ENCODE results near the gene TRIM8.

The TRIM8 gene

DNA sequence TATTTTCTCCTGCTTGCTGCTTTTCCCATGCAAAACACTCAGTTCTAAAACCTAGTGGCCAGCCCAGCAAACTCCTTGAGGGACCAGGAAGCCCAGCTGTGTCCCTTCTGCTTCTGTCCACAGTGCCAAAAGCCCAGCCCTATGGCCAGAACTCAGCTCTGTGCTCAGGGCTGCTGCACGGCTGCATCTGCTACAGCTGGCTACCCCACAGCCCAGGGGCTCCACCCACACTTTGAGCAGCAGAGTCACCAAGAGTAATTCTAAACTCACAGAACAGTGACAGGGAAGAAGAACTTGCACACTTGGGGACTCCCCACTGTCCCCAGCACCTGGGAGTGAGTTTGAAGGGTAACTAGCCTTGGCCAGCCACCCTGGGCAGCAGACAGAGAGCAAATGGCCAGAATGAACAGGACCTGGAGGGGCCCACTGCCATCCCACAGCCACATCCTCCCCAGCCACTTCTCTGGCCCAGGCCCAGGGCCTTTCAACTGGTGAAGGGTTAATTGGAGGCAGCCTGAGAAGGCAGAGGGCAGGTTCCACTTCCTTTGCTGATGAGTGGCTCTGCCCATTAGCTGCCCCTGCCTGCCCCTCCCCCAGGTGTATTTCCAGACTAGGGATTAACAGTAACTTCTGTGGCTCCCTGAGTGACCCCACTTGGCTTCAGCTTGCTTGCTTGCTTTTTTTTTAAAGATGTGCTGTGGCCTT is 28.1 kb upstream of the TRIM8 start:
- no peak for DNase-seq

DNA sequence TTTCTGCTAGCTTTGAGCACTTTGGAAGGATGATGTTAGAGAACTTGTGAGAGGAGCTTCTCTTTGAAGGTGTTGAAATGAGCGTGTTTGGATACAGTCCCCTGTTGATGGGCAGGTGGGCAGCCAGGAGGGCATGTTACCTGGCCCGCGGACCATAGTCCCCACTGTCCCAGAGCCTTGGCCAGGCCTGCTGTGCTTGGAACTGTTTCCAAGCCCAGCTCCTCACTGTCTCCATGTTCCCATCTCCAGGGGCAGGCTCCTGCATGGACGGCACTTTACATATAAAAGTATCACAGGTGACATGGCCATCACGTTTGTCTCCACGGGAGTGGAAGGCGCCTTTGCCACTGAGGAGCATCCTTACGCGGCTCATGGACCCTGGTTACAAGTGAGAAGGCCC is 27.2 kb upstream of the TRIM8 start:
- no peak for DNase-seq

DNA sequence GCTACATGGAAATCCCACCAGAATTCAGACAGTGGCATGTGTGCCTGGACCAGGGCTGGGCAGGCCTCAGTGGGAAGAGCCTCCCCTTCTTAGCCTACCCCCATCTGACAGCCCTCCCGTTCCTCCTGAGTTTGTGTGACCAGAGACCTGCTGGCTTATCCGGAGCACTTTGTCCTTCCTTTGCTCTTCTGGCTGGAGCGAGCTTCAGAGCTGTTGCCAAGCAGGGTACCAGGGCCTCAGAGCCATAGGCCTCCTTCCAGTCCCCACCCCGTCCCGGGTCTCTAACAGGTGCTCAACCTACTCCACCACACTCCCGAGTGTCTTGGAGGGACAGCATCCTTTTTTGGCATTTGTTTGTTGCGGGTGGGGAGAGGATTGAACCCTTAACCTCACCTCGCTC is 26.5 kb upstream of the TRIM8 start:
- no peak for DNase-seq

DNA sequence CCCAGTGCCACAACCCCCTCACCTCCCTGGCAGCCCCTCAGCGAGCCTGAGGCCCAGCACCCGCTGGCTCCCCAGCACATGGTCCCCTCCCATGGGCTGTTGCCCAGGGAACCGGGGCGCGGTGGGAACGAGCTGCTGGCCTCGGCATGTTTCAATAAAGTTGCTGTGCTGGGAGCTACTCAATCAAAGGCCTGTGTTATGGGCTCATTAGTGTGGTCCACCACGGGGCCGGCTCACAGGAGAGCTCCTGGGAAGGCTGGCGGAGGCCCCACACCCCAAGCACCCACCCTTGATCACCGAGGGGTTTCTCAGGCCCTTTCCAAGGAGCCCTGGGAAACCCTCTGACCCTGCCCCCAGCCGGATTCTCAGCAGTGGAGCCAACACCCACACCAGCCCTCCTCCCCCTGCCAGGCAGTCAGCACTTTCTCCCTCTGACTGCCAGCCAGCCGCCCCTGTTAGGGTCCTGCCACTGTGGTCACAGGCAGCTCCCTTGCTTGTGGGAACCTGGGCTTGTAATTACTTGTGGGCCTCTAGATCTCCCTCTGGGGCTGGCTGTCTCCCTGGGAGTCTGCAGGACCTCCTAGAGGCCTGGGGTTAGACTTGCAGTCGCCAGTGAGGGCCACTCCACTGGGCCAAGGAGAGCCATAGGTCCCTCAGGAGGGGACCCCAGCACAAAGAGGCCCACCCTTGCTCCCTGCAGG is 24.8 kb upstream of the TRIM8 start:
- no peak for DNase-seq

DNA sequence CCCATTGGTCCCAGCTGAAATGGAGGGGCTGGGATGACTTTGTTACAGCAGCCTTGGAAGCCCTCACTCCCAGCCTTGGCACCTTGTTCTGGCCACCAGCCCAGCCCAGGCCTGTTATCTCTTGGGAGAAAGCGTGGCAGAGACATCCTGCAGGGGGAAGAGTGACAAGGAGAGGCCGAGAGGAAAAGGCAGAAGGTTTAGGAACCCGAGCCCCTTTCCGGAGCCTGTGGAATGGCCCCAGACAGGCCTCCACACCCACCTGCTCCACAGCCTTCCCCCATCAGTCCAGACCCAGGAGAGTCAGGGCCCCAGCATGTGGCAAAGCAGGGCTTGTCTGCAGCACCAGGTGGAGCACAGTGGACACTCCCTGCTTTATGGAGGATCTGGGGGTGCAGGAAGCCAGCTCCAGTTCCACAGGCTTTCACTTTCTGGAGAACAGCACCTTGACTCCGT is 24.1 kb upstream of the TRIM8 start:
- DNase-seq = no peak

DNA sequence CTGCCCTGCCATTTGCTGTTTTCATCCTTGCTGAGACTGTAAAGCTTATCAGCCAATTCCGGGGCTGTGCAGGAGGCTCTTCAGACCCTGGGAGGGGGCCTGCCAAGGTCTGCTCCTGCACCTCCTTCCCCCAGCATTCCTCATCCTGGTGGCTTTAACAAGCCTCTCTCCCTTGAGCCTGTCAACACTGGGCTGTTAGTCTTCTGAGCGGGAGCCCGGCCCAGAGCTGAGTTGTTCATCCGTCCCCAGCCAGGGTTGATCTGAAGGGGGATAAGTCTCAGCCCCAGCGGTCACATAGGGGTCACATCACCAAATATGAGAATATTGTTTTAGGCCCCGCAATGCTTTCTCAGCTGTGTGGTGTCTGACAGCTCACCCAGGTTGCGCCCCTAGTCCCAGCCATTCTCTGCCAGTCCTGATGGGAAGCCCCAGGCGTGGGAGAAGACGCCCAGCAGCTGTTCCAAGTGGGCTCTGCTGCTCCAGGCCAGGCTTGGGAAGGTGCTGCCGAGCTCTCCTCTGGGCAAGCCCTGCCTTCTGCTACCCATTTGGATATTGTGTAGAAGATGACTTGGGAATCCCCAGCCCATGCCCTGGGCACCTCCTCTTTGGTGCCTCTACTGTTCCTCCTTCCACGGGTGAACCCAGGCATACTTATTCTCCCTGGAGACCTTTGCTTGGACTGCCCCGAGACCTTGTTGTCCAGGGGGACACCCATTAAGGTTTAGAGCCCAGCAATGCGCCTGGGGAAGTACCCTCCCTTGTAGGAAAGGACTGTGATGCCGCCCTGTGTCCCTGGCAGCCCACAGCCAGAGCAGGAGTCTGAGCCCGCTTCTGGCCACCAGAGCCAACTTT is 23.5 kb upstream of the TRIM8 start:
- DNase-seq = no peak

DNA sequence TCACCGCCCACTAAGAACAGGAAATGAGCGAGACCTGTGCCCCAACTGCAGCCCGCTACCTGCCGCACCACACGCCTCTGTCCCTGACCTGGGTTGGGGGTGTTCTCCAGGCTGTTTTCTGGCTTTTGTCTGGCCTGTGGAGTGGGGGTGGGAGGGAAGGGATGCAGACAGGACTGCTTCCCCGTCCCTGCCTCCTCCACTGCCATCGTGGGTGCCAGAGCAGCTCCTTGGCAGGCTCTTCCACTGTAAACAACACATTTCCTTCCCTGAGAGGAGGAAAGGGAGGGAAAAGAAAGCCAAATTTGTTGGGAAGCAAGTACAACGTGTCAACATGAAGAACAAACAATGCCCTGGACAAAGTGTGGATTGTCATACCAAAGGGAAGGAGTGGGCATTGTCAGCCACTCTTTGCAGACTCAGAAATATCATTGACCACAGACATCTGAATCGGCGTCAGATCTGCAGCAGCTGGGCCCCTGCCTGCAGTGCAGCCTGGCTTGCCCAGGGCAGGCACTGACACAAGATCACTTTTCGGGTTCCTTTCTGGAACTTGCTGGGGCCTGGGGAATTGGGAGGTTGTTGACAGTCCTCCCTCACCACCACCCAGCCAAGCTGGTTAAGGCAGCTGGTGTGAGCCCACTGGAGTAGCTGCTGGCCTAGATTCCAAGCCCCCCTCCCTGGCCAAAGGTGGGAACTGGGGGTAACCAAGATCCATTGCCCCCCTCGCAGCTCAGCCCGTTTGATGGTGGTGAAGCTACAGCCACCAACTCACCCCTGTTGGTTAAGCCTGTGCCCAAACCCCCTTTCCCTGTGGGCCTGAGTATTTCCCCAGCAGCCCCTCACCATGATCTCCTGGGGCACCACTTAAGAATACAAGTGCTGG is 22.6 kb upstream of the TRIM8 start:
- no peak for DNase-seq

DNA sequence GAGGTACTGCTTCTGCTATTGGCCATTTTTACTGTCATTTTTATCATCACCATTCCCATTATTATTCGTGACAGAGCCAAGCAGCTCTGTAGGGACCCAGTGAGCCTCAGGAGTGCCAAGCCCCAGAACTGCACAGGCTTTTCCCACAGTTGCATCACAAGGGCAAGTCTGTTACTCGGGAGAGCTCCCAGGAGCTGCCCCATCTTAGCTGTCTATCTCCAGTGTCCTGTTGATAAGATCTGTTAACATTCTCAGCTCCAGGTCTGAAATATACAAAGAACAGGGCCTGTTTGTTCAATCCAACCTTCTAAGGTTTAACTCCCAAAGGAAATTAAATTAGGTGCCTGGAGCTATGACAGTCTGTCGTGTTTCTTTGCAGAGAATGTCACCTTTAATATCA is 20.2 kb upstream of the TRIM8 start:
- no peak for DNase-seq

DNA sequence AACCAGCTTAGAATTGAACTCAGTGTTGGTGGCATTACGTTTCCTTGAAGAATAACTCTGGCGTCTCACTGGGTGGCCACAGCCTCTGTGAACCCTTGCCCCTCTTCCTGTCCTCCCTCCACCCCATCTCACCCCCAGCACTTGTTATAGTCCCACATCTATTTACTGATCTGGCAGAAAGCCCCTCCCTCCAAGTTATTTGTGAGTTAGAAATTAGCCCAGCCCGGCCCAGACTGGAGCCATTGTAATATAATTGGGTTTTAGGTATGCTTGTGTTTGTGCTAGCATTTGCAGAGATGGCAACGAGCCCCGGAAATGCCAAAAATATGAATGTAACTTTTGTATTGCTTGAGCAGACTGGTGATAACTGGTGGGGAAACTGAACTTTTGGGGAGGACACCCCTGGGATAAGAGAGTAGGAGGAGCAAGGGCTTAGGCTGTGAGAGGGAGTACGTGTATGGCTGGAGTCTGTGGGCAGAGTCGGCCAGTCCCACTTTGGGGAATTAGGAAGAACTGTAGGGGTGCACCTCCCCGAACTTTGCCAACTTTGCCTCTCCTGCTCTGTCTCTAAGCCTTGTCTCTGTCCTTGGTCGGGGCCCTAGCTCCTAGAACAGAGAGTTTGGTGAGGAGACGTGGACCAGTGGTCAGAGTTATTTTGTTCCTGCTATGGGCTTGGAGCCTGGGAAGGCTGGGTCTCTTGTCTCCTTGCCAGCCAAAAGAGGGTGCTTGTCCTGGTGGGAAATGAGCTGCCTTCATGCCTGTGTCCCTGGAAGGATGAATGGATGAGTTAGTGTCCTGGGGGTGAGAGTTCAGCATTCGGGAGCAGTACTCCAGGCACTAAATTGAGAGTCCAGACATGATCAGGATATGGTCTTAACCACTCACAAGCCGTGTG is 19.3 kb upstream of the TRIM8 start:
- no peak for DNase-seq

DNA sequence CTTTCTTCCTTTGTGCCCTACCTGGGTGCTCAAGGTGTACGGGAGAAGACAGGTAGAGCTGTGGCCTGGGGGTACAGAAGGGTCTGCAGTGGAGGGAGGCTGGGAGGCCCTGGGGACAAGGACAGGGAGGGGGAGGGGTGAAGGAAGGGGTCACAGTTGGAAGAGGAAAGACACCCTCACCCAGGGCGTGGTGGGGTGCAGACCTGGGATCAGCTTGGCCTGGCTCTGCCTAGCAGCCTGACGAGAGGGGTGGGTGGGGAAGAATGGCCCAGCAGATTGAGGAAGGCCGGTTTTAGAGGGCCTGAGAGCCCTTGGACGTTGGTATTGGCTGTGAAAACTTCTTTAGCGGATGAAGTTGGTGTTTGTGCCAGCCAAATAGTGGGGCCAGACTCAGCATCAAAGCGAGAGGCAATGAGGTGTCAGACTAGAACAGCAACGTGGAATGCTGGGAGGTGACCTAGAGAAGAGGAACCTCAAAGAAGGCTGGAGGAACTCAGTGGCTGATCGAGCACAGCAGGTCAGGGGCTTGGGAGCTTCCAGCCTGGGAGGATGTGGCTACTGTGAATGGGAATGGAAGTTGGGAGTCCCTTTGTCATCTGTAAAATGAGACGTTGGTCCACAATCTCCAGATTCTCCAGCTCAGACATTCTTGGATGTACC is 18.1 kb upstream of the TRIM8 start:
- no peak for DNase-seq

DNA sequence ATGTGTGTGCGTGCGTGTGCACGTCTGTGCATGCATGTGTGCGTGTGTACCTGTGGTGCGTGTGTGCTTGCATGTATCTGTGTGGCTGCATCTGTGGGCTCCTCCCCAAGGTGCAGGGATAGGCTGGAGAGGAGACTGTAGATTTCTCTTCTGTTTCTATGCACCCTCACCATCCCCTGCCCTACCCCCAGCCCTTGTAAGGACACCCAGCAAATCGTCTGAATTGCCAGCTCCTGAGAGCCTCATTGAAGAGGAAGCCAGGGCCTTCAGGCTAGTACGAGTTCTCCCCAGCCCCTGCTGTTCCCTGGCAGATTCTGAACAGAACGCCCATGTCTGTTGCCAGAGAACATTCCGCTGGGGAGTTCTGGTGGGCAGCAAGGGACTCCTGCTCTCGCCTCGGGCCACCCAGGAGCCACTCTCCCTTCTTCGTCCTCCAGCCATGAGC is 17.0 kb upstream of the TRIM8 start:
- no peak for DNase-seq

DNA sequence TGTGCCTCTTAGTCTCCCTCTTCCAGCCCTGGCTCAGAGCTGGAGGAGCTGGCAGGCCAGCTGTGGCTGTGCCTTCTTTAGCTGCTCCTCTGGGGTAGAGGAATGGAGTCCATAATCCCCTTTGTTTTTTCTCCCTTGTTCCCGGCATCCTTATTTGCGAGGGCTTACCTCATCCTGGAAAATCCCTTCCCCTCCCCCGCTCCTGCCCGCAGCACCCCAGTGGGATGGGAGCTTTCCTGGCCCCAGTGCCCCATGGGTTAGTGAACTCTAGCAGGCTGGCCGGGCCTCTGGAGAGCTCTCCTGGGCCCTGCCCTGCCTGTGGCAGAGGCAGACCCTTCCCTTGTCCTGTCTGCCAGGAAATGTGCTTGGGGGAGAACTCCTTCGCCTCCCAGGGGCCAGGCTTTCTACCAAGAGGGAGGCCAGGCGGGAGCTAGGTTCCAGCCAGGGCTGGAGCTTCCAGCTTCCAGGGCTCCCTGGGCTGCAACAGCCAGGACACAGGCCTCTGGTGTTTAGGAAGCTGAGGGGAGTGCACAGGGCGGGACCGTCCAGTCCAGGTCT is 16.5 kb upstream of the TRIM8 start:
- no peak for DNase-seq

DNA sequence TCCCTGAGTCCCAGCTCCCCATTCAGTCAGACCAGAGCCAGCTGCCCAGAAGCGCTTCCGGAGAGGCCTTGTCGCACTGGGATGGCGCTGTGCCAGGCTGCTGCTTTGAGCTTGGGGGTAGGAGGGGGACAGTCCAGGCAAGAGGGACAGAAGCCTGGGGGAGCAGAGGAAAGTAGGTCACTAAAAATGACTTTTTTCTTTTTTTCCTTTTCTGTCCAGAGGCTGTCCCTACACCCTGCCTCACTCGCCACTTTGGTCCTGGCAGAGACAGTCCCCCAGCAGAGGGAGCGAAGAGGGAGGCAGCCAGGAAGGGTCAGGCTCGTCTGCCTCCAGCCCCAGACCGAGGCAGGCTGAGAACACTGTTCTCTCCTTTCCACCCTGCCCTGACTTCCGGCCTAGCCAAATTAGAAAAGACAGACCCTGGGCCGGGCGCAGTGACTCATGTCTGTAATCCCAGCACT is 15.8 kb upstream of the TRIM8 start:
- no peak for DNase-seq

DNA sequence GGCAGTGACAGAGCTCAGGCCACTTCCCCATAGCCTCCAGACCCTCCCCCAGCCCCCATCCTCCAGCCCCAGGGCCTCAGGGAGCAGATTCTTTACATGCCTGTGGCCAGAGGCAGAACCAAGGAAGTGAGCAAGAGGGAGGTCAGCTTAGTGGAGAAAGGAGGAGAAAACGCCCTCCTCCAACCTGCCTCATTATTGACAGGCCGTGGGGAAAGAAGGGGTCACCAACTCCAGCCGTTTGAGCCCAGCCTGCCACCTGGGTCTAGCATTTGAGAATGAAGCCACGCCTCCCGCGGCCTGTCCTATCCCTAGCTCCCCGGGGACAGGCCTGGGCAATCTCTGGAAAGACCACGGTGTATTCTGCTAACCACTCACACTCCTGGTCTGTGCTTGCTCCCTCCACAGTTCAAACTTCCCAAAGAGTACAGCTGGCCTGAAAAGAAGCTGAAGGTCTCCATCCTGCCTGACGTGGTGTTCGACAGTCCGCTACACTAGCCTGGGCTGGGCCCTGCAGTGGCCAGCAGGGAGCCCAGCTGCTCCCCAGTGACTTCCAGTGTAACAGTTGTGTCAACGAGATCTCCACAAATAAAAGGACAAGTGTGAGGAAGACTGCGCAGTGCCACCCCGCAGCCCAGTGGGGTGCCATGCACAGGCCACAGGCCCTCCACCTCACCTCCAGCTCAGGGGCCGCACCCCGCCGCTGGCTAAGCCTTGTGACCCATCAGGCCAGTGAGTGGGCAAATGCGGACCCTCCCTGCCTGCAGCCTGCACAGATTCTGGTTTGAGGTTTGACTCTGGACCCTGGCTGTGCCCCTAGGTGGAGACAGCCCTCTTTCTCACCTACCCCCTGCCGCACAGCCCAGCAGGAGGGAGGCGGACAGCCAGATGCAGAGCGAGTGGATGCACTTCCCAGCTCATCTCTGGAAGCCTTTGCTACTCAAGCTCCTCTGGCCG is 14.3 kb upstream of the TRIM8 start:
- DNase-seq = no peak

DNA sequence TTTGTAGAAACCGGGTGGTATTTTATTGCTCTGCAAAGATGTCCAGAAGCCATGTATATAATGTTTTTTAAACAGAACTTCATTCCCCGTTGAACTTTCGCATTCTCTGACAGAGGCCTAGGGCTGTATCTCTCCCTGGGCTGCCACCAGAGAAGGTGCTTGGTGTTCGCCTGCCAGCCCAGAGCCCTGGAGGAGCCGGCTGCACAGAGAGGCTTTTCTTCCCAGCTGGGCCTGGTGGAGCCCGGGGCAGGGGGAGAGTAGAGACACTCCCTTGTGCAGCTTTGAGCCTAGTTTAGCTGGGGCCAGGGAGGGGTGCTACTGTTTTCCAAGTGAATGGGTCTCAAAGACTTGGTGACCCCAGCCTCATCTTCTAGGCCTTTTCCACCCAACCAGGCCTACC is 13.6 kb upstream of the TRIM8 start:
- no peak for DNase-seq

DNA sequence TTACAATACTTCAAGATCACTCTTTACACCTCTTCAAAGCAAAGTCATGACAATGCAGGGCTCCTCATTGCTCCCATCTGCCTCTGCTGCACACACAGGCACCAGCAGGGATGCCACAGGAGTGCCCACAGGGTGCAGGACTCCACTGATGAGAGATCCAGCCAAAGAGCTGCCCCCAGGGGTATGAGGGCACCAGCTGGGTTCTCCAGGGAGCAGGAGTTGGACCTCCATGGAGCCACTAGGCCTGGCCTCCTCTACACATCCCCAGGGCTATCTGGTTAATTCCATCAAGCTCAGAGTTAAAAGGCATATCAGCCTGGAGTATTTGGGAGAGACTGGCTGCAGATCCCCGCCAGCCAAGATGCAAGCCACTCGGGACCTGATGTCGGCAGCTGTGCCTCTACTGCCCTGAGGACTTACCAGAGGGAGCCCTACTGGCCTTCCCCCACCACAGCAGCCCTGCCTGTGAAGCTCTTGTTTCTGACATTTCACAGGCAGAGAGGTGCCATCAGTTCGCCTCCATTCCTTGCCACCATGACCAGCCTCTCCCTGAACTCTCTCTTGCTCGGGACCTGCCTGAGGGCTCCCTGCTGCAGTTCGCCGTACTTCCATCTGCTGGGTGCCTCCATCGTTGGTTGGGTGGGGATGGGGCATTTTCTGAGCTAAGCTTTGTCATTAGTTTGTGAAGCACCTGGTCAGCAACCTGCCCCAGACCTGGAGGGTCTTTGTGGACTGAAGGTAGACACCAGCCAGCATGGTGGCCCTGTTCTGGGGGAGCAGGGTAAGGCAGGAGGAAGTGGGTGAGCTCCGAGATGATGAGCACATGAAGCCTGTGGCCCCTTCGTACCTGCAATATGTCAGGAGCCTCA is 12.5 kb upstream of the TRIM8 start:
- DNase-seq = no peak

DNA sequence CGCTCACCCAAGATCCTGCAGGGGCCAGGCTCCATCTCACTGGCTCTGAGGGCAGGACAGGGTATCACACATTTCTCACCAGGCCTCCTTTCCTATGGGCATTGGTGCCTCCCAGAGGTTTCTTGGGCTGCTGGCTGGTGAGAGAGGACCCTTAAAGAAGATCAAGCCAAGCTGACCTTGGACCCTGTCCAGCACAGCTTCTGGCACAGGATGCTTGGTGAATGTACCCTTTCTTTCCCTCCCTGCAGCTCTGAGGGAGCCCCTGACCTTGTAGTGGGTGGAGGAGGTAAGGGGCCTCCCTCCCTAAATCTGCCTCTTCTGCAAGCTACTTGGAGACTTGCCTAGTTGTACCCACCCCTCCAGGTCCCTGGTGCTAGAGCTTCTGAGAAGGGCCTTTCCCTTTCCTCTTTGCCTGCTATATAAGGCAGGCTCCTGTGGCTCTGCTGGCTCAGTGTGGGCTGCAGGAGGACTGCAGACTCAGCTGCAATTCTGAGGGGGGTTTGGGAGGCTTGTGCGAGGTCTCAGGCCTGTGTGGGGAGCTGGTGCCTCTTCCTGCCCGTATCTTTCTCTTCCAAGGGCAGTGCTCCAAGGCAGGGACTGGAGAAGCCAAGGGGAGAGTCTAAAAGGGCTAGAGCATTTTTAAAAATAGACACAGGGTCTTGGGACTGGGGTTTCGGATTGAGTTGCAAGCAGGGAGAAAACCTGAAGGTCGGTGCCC is 11.7 kb upstream of the TRIM8 start:
- no peak for DNase-seq

DNA sequence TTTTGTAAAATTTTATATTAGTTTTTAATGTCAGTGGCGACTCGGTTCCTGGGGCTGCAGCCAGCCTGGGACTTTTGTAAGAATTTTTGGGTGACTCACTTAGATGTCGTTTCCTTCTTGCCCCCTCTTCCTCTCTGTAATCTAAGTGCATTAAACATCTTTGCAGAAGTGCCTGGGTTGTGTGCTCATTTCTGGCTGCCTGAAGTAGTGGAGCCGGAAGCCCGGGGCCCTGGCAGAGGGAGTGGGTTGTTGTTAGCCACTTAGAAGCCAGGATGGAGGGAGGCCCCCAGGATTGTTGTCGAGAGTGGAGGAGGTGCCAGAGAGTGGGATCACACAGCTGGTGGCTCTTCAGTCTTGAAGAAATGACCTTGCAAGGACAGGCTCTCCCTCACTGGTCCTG is 11.0 kb upstream of the TRIM8 start:
- peak; percentile 52 for DNase-seq

Measured in CD4-positive, alpha-beta T cell treated with Interferon gamma for 1 hour (primary cell).